Measurements from ENCODE around the gene EZR. TPM values are rescaled to one million over a fixed set of nuclear protein-coding genes. Genes with fewer than 3 reads are reported as not detected.

EZR gene
- total and polyA plus RNA-seq, 2 of the 13 experiments (the other 11 are each of a cell fraction or from before 2014, with no cell fraction given): 34.7 to 60.3 TPM

GRCh38 chr6:158819977-158820622 is 932 bp upstream of the EZR start:
- BruUV-seq (replicated peaks): no TSS peak
- Histone ChIP-seq H3K4me2 (ENCODE audit: low read depth, low read length) (peak overlapping the region; percentile 68), H4K20me1 (ENCODE audit: insufficient read depth, low read length) (peaks cover 13% of the 10 kb centered on the region; the same call in 1 of the 2 replicates), H3K4me3 (replicated peaks in 1 of 3; ENCODE audit: insufficient read depth in 1 of 3, low read depth in 2 of 3, low read length in 3 of 3) (no peak overlapping the region), H3K9ac (ENCODE audit: insufficient read depth, low read depth, low read length) (no peak overlapping the region), H3K36me3 (replicated peaks in 1 of 2; ENCODE audit: control insufficient read depth in 1 of 2, insufficient read depth in 2 of 2, low read length in 2 of 2) (no peaks in the 10 kb centered on the region), H3K4me1 (ENCODE audit: insufficient read depth, low read length) (peaks cover 44% of the 10 kb centered on the region), H3K27ac (ENCODE audit: extremely low read length, insufficient read depth, low read length) (no peak overlapping the region), H3K9me3 (ENCODE audit: low read length) (no peaks in the 10 kb centered on the region), H3K27me3 (ENCODE audit: control insufficient read depth in 1 of 2, insufficient read depth in 2 of 2, low read length in 2 of 2) (no peaks in the 10 kb centered on the region; a peak in 2 of 5 replicates), H2AFZ (ENCODE audit: low read length) (no peak overlapping the region), H3K79me2 (ENCODE audit: insufficient read depth, low read length) (peaks cover 16% of the 10 kb centered on the region)
- in situ Hi-C loops (cut with HindIII; ENCODE audit: extremely low pct_ligation_motif_present, low pct_unique_long_range_greater_than_20kb): no loop called here
- WGBS (ENCODE audit: low lambda C conversion rate): 48% methylated on average over 6 of the region's 6 CpGs
- POLR2A ChIA-PET: interaction anchor here (0.9 to 1.5 kb wide), 5 partner anchors 11 to 180 kb away, joined by 3 to 6 read pairs (median 5); partner anchors contain the start of gene RSPH3
- CTCF ChIA-PET (ENCODE audit: low intra/inter-chr PET ratio, low total read pairs): no interaction called here
- TF ChIP-seq ZNF512B (CRISPR knock-in tag; IDR thresholded peaks at IDR 0.05; ENCODE audit: borderline replicate concordance) (0 out of 2 replicates have a peak, but pooled peaks have one; percentile 68), SMYD3 (CRISPR knock-in tag; IDR thresholded peaks at IDR 0.05) (no peak), THAP9 (CRISPR knock-in tag; IDR thresholded peaks at IDR 0.05; ENCODE audit: borderline replicate concordance) (no peak), MXD4 (CRISPR knock-in tag; IDR thresholded peaks at IDR 0.05) (no peak), ZNF687 (CRISPR knock-in tag; IDR thresholded peaks at IDR 0.05) (no peak), MZF1 (CRISPR knock-in tag; IDR thresholded peaks at IDR 0.05; ENCODE audit: borderline replicate concordance) (no peak)
- ATAC-seq (no peak), FAIRE-seq (no peak), DNase-seq (ENCODE audit: low spot score) (no peak)
- intact Hi-C loops (cut with micrococcal nuclease; ENCODE audit: unreplicated experiment): loop anchor here (5.0 kb wide), 1 partner anchor 32 kb away; no protein-coding TSS in a partner anchor
